ENCODE data around the gene RANBP1.
A peak's percentile ranks its signal among the peaks of the same experiment; 100 is the strongest.

Gene RANBP1

GRCh38 chr22:20107951-20108756 is 7.8 kb upstream of the RANBP1 start:
- no peak for DNase-seq (ENCODE audit: low read depth, low spot score)

GRCh38 chr22:20108757-20109230 is 7.1 kb upstream of the RANBP1 start:
- DNase-seq (ENCODE audit: low read depth, low spot score): no peak

GRCh38 chr22:20109411-20110358 is 6.2 kb upstream of the RANBP1 start:
- DNase-seq (ENCODE audit: low read depth, low spot score): no peak

- DNase-seq (ENCODE audit: low read depth, low spot score): no peak
Observed at GRCh38 chr22:20110359-20110985, 5.4 kb upstream of the RANBP1 start.

- no peak for DNase-seq (ENCODE audit: low read depth, low spot score)
Observed at GRCh38 chr22:20111045-20111688, 4.7 kb upstream of the RANBP1 start.

GRCh38 chr22:20111689-20112622 is 3.9 kb upstream of the RANBP1 start:
- no peak for DNase-seq (ENCODE audit: low read depth, low spot score)

- DNase-seq (ENCODE audit: low read depth, low spot score): no peak
Observed at GRCh38 chr22:20112623-20113511, 3.0 kb upstream of the RANBP1 start.

- no peak for DNase-seq (ENCODE audit: low read depth, low spot score)
Observed at GRCh38 chr22:20113551-20114310, 2.2 kb upstream of the RANBP1 start.

- no peak for DNase-seq (ENCODE audit: low read depth, low spot score)
Observed at GRCh38 chr22:20114506-20115475, 1.1 kb upstream of the RANBP1 start.

- no peak for DNase-seq (ENCODE audit: low read depth, low spot score)
Observed at GRCh38 chr22:20116376-20116950, 559 bp downstream of the RANBP1 start.

- peak; percentile 97 for DNase-seq (ENCODE audit: low read depth, low spot score)
Observed at GRCh38 chr22:20116951-20117632, 1.2 kb downstream of the RANBP1 start, which contains the start of gene TRMT2A. Gene TRMT2A, minus strand, starts transcription at chr22:20117226. Its CDS starts 320 bp downstream, at chr22:20116906.

- DNase-seq (ENCODE audit: low read depth, low spot score): no peak
Observed at GRCh38 chr22:20117633-20118299, 1.9 kb downstream of the RANBP1 start.

GRCh38 chr22:20118300-20119020 is 2.6 kb downstream of the RANBP1 start:
- DNase-seq (ENCODE audit: low read depth, low spot score): no peak

GRCh38 chr22:20121856-20122415 is 6.0 kb downstream of the RANBP1 start:
- DNase-seq (ENCODE audit: low read depth, low spot score): no peak

Measured in smooth muscle cell of the brain vasculature (primary cell).